Measurements from ENCODE around the gene GRK2.

DNA sequence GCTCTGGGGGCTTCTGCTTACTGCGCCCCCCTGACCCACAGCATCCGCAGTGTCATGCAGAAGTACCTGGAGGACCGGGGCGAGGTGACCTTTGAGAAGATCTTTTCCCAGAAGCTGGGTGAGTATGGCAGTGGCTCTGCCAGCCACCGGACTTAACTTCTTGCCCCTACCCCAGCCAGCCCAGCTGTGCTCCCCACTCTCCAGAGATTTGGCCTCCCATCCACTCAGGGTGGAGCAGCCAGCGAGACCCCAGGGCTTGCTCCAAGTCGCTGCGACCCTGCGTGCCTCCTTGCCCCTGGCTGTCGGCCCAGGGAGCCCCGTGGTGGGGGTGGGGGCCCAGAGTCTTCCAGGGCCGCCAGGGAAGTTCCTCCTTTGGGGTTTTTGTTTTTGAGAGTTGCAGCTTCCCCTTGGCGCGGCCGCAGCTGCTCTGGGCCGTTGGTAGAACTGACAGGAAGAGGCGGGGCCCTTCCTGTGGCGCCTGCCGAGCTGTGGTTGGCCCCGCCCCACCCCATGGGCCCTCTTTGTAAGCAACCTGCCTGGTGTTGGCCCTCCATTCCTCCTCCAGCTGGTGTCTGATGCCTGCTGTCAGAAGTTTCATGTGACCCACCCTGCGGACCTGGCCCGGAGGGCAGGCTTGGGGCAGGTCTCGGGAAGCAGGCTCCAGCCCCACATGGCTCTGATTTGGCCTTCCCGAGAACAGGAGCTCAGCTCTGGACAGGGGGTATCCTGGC is 11.1 kb downstream of the GRK2 start:
- TF ChIP-seq, protein P1, sequence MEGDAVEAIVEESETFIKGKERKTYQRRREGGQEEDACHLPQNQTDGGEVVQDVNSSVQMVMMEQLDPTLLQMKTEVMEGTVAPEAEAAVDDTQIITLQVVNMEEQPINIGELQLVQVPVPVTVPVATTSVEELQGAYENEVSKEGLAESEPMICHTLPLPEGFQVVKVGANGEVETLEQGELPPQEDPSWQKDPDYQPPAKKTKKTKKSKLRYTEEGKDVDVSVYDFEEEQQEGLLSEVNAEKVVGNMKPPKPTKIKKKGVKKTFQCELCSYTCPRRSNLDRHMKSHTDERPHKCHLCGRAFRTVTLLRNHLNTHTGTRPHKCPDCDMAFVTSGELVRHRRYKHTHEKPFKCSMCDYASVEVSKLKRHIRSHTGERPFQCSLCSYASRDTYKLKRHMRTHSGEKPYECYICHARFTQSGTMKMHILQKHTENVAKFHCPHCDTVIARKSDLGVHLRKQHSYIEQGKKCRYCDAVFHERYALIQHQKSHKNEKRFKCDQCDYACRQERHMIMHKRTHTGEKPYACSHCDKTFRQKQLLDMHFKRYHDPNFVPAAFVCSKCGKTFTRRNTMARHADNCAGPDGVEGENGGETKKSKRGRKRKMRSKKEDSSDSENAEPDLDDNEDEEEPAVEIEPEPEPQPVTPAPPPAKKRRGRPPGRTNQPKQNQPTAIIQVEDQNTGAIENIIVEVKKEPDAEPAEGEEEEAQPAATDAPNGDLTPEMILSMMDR (conservative IDR thresholded peaks at IDR 0.05 in 1 of 2, IDR thresholded peaks at IDR 0.05 in 1 of 2; ENCODE audit: extremely low read depth in 1 of 2, insufficient read depth in 1 of 2, low read depth in 1 of 2, low read length in 2 of 2): no peak
- no peak for TF ChIP-seq EZH2 (IDR thresholded peaks at IDR 0.05; ENCODE audit: borderline replicate concordance, low read length)

All from mammary epithelial cell (primary cell).